ENCODE results near the gene CYB5R2. TPM values are rescaled to one million over a fixed set of nuclear protein-coding genes. Genes with fewer than 3 reads are reported as not detected.

Gene CYB5R2
- total RNA-seq, 4 donors from 2014 or later, result 1.00 to 3.9 (median 3.1) TPM

DNA sequence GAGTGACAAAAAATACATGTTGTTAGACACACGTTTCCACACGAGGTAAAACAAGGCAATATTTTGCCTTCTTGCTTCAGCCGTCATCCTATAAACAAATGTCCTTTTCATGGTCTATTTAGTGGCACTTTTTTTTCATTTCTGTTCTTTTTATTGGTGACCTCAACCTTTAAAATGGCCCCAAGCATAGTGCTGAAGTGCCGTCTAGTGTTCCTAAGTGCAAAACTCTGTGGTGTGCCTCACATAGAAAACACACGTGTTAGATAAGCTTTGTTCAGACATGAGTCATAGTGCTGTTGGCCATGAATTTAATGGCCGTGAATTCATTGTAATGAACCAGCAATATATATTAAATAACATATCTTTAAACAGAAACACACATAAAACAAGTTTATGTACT lies 17.3 kb upstream of the CYB5R2 start:
- H3K4me3 ChIP-seq, result no peak overlapping the region
- no peaks in the 10 kb centered on the region for H3K36me3 ChIP-seq
- H3K27ac ChIP-seq, result no peak overlapping the region
- ATAC-seq, result no peak
- peaks cover 12 to 13% of the 10 kb centered on the region in 2 donors for H3K4me1 ChIP-seq
- H3K9me3 ChIP-seq, result no peaks in the 10 kb centered on the region
- no peaks in the 10 kb centered on the region for H3K27me3 ChIP-seq
- DNase-seq, result no peak
- intact Hi-C loops (cut with DNase I; ENCODE audit: low total_unique reads), result loop anchor here (5.0 kb wide), 1 partner anchor 178 kb away; the partner anchor contains the start of gene PPFIBP2
- in situ Hi-C loops (cut with MboI; ENCODE audit: low sequenced_read_pairs in 4 of 4), result loop anchor here (10.0 to 25.0 kb wide), 4 partner anchors 578 to 603 kb away; partner anchors contain the start of gene RBMXL2 (in 1 of the 4)
- TF ChIP-seq, protein P1, sequence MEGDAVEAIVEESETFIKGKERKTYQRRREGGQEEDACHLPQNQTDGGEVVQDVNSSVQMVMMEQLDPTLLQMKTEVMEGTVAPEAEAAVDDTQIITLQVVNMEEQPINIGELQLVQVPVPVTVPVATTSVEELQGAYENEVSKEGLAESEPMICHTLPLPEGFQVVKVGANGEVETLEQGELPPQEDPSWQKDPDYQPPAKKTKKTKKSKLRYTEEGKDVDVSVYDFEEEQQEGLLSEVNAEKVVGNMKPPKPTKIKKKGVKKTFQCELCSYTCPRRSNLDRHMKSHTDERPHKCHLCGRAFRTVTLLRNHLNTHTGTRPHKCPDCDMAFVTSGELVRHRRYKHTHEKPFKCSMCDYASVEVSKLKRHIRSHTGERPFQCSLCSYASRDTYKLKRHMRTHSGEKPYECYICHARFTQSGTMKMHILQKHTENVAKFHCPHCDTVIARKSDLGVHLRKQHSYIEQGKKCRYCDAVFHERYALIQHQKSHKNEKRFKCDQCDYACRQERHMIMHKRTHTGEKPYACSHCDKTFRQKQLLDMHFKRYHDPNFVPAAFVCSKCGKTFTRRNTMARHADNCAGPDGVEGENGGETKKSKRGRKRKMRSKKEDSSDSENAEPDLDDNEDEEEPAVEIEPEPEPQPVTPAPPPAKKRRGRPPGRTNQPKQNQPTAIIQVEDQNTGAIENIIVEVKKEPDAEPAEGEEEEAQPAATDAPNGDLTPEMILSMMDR (IDR thresholded peaks at IDR 0.05 in 4 of 5, conservative IDR thresholded peaks at IDR 0.05 in 1 of 5), result no peak
- TF ChIP-seq POLR2A (IDR thresholded peaks at IDR 0.05), result no peak

DNA sequence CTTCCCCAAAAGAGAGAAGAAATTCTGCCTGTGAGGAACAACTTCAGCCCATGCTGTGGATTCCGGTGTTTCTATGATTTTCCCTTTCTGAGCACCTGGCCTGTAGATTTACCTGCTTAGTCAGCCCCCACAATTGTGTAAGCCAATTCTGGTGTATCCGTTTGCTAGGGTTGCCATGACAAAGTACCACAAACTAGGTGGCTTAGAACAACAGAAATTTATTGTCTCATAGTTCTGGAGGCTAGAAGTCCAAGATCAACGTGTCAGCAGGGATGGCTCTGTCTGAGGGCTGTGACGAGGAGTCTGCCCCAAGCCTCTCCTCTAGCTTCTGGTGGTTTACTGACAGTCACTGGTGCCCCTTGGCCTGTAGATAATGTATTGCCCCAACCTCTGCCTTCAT lies 15.9 kb upstream of the CYB5R2 start:
- intact Hi-C loops (cut with DNase I; ENCODE audit: low total_unique reads), result no loop called here
- in situ Hi-C loops (cut with MboI; ENCODE audit: low sequenced_read_pairs in 4 of 4), result loop anchor here in 2 of 4 donors (25.0 kb wide), 2 partner anchors 577 to 602 kb away; partner anchors contain the start of gene RBMXL2 (in 1 of the 2)
- TF ChIP-seq, protein P1 (IDR thresholded peaks at IDR 0.05 in 4 of 5, conservative IDR thresholded peaks at IDR 0.05 in 1 of 5), result no peak
- no peak for TF ChIP-seq POLR2A (IDR thresholded peaks at IDR 0.05)
- Histone ChIP-seq H3K9me3 (no peaks in the 10 kb centered on the region), H3K27me3 (no peaks in the 10 kb centered on the region), H3K36me3 (no peaks in the 10 kb centered on the region), H3K27ac (no peak overlapping the region), H3K4me3 (no peak overlapping the region), H3K4me1 (peaks cover 12 to 13% of the 10 kb centered on the region in 2 donors)
- no peak for ATAC-seq
- DNase-seq, result no peak

DNA sequence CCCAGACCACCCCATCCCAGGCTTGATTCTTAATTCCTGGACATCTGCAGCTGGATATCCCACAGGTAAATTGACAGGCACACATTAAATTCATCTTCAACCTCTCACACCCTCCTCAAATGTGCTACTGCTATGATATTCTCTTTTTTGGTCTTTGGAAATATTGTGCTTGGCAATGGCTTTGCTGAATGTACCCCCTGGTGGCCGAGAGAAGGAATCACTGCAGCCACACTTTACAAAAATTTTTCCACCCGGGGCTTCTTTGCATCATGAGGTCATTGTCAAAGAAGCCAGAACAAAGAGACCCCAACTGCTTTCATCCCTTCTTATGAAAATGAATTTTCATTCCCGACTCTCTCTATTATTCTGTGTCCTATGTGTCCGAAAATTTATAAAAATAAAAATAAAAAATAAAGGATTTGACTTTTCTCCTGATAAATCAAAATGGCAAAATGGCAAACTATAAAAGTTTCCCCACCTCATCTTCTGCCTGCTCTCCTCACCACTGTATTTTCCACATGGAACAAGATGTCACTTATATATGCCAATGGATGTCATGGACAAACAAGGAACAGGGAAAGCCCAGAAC lies 15.0 kb upstream of the CYB5R2 start:
- H3K9me3 ChIP-seq, result no peaks in the 10 kb centered on the region
- no peaks in the 10 kb centered on the region for H3K27me3 ChIP-seq
- H3K36me3 ChIP-seq, result no peaks in the 10 kb centered on the region
- TF ChIP-seq, protein P1 (IDR thresholded peaks at IDR 0.05 in 4 of 5, conservative IDR thresholded peaks at IDR 0.05 in 1 of 5), result peak in 3 of 5 experiments; percentile 35 to 66 (median 60)
- TF ChIP-seq POLR2A (IDR thresholded peaks at IDR 0.05), result no peak
- no peak overlapping the region for H3K27ac ChIP-seq
- no peak for ATAC-seq
- peaks cover 12 to 13% of the 10 kb centered on the region in 2 donors for H3K4me1 ChIP-seq
- intact Hi-C loops (cut with DNase I; ENCODE audit: low total_unique reads), result no loop called here
- in situ Hi-C loops (cut with MboI; ENCODE audit: low sequenced_read_pairs in 4 of 4), result loop anchor here in 2 of 4 donors (25.0 kb wide), 2 partner anchors 576 to 601 kb away; partner anchors contain the start of gene RBMXL2 (in 1 of the 2)
- no peak for DNase-seq
- no peak overlapping the region for H3K4me3 ChIP-seq

DNA sequence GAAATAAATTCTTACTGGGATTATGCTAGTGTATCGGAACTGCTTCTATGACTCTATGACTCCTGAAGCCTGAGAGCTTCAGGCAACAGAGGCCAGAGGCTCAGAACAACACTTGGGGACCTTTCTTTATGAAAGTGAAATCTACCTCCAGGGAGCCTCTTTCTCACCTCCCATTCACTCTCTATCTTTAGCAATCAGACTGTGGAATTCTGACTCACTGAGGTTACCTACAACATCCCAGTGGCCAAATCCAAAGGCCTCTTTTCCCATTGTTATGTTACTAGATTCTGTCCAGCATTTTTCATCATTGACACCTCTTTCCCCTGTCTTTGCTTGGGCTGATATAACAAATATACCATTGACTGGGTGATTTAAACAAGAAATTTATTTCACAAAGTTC lies 14.1 kb upstream of the CYB5R2 start:
- no peaks in the 10 kb centered on the region for H3K36me3 ChIP-seq
- no peak for DNase-seq
- no peaks in the 10 kb centered on the region for H3K27me3 ChIP-seq
- in situ Hi-C loops (cut with MboI; ENCODE audit: low sequenced_read_pairs in 4 of 4) (loop anchor here in 2 of 4 donors (25.0 kb wide), 2 partner anchors 575 to 600 kb away; partner anchors contain the start of gene RBMXL2 (in 1 of the 2)), intact Hi-C loops (cut with DNase I; ENCODE audit: low total_unique reads) (no loop called here)
- no peak for ATAC-seq
- no peak overlapping the region for H3K4me3 ChIP-seq
- H3K27ac ChIP-seq, result no peak overlapping the region
- no peak for TF ChIP-seq POLR2A (IDR thresholded peaks at IDR 0.05)
- TF ChIP-seq, protein P1 (IDR thresholded peaks at IDR 0.05 in 4 of 5, conservative IDR thresholded peaks at IDR 0.05 in 1 of 5), result no peak
- H3K4me1 ChIP-seq, result peaks cover 12 to 13% of the 10 kb centered on the region in 2 donors
- no peaks in the 10 kb centered on the region for H3K9me3 ChIP-seq
